Astrocyte (in vitro differentiated cells and primary cell): ENCODE results near the gene OSBPL3.
A peak's percentile ranks its signal among the peaks of the same experiment; 100 is the strongest.

ENCODE experiments used
- EZH2 ChIP-seq: IDR thresholded peaks from 2 replicates; pipeline ENCODE4 v1.6.1; 2012; ENCODE audit warnings: mild to moderate bottlenecking, low read length, inconsistent platforms; ENCODE audit not compliant: insufficient read depth
- TF ChIP-seq, protein P1 (sequence below): IDR thresholded peaks from 2 replicates; pipeline ENCODE4 v1.5.1; 2011; ENCODE audit warnings: low read depth, mild to moderate bottlenecking, inconsistent platforms, low read length, moderate library complexity; ENCODE audit not compliant: insufficient read depth

DNA sequence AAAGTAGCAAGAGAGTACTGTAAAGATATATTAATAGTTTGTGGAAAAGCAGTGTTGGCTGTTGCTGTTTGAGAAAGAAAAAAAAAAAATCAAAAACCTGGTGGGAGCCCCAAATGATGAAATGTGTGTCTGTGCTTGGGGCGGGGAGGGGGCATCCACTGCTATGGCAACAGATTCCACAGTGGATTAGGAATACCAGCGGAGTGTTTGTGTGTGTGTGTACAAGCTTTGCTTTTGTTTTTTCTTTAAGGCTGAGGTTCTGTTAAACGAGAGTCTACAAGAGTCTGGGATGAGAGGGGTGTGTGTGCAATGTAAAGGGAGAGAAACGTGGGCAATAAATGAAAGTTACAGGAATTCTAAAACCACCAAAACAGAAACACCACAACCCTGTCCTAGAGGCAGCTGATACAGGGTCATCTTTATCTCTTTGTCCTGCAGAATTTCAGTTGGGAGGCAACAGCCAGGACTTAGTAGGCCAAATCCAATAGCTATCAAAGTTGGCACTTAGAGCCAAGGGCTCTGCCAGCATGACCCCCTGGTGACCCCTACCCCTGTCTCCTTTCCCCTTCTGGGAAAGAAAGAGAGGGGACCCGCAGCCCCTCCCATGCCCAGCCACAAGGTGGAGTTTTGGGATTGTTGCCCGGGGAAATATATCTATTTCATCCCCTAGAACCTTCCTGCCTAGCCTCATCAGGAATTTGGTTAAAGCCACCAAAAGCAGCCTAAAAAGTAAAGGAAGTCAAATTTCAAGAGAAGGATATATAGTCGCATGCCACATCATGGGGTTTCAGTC is 85.4 kb downstream of the OSBPL3 start:
- TF ChIP-seq, protein P1, sequence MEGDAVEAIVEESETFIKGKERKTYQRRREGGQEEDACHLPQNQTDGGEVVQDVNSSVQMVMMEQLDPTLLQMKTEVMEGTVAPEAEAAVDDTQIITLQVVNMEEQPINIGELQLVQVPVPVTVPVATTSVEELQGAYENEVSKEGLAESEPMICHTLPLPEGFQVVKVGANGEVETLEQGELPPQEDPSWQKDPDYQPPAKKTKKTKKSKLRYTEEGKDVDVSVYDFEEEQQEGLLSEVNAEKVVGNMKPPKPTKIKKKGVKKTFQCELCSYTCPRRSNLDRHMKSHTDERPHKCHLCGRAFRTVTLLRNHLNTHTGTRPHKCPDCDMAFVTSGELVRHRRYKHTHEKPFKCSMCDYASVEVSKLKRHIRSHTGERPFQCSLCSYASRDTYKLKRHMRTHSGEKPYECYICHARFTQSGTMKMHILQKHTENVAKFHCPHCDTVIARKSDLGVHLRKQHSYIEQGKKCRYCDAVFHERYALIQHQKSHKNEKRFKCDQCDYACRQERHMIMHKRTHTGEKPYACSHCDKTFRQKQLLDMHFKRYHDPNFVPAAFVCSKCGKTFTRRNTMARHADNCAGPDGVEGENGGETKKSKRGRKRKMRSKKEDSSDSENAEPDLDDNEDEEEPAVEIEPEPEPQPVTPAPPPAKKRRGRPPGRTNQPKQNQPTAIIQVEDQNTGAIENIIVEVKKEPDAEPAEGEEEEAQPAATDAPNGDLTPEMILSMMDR, result peak; percentile 21
- no peak for TF ChIP-seq EZH2
